Activated CD8-positive, alpha-beta memory T cell treated with anti-CD3 and anti-CD28 coated beads, Interleukin-2, amount 50 U/mL, for 1 hour (primary cell): Measurements from ENCODE around the gene ADGRB3.
"Not testable (repeated sequence)": the region's sequence is repeated elsewhere in the genome, so short reads cannot be mapped to it uniquely, and the experiment has no call there.

Experiments
- DNase-seq: peaks from one replicate; pipeline ENCODE4 v3.0.0-alpha.2; 2020; ENCODE audit errors: extremely low read depth

Gene ADGRB3

GRCh38 chr6:69422020-69422419 lies 786.9 kb downstream of the ADGRB3 start:
- no peak for DNase-seq

GRCh38 chr6:69422475-69422874 lies 787.4 kb downstream of the ADGRB3 start:
- DNase-seq: no peak

GRCh38 chr6:69423785-69424184 lies 788.7 kb downstream of the ADGRB3 start:
- DNase-seq: no peak

DNA sequence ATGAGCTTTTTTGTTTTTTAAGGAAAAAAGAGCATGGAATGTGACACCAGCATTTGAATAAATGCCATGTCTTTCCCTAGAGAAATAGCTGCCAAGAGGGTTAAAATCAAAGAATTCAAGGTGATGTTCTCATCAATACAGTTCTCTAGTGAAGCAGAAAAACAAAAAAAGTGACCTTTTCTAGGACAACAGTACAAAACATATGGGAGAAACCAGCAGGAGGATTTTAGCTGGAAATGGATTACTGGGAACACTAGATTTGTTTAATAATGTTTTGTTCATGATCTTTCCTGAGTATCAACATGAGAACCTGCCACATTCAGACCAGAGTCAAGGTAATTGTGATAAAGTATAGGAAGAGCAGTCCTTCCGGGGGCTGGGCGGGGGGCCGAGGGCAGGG lies 789.5 kb downstream of the ADGRB3 start:
- no peak for DNase-seq

- no peak for DNase-seq
These were observed 792.8 kb downstream of the ADGRB3 start for GRCh38 chr6:69427882-69428281.

DNA sequence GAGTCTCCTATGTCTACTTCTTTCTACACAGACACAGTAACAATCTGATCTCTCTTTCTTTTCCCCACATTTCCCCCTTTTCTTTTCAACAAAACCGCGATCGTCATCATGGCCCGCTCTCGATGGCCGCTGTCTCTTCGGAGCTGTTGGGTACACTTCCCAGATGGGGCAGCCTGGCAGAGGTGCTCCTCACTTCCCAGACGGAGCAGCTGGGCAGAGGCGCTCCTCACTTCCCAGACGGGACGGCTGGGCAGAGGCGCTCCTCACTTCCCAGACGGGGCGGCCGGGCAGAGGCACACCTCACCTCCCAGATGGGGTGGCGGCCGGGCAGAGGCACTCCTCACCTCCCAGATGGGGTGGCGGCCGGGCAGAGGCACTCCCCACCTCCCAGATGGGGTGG lies 797.1 kb downstream of the ADGRB3 start:
- not testable (repeated sequence) for DNase-seq

DNA sequence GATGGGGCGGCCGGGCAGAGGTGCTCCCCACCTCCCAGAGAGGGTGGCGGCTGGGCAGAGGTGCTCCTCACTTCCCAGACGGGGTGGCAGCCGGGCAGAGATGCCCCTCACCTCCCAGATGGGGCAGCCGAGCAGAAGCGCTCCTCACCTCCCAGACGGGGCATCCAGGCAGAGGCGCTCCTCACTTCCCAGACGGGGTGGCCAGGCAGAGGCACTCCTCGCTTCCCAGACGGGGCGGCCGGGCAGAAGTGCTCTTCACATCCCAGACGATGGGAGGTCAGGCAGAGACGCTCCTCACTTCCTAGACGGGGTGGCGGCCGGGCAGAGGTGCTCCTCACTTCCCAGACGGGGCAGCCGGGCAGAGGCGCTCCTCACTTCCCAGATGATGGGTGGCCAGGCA lies 798.0 kb downstream of the ADGRB3 start:
- not testable (repeated sequence) for DNase-seq

DNA sequence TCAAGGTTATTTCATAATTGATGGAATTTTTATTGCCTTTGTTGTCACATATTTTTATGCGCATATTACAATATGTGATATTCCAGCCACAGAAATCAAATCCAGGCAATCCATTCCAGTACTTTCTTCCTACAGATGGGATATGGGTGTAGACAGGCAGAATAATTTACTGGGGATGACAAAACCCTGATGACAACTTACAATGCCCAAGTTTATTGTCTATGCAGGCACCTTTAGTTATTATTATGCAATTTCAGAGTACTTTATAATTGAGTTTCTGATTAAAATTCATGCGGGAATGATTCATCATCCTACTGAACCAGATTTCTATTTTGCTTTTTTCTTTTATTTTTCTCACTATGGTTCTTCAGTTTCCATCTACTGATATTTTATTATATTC lies 803.0 kb downstream of the ADGRB3 start:
- no peak for DNase-seq
